ENCODE measurements around the gene VCPKMT. TPM values are rescaled to one million over a fixed set of nuclear protein-coding genes. Genes with fewer than 3 reads are reported as not detected.

VCPKMT gene
- polyA plus RNA-seq, 1 donor from 2014 or later: 36.4 TPM

DNA sequence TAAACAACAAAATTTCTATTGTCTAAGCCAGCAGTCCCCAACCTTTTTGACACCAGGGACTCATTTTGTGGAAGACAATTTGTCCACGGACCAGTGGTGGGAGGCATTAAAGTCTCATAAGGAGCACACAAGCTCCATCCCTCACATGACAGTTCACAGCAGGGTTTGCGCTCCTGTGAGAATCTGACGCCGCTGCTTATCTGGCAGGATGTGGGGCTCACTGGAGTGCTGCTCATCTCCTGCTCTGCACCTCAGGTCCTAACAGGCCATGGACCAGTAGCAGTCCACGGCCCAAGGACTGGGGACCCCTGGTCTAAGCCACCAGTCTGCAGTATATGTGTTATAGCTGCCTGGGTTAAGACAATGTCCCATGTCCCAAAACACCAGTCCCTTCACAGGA is 27.2 kb downstream of the VCPKMT start:
- H3K9me3 ChIP-seq (ENCODE audit: low read length): no peaks in the 10 kb centered on the region
- H3K27me3 ChIP-seq (ENCODE audit: insufficient read depth, low read depth, low read length): no peaks in the 10 kb centered on the region
- H3K9ac ChIP-seq (ENCODE audit: low read length): no peak overlapping the region
- no peak overlapping the region for H3K27ac ChIP-seq (ENCODE audit: low read length)
- H3K9me2 ChIP-seq (ENCODE audit: insufficient read depth, low read length): no peaks in the 10 kb centered on the region
- no peak overlapping the region for H3K4me3 ChIP-seq (ENCODE audit: low read length)
- no peaks in the 10 kb centered on the region for H3F3A ChIP-seq (ENCODE audit: insufficient read depth, low read length, poor library complexity, severe bottlenecking)
- H3K79me2 ChIP-seq (replicated peaks; ENCODE audit: insufficient read depth, low read length): no peaks in the 10 kb centered on the region
- H4K20me1 ChIP-seq (ENCODE audit: insufficient read depth): no peaks in the 10 kb centered on the region
- H3K4me2 ChIP-seq (ENCODE audit: low read length): no peak overlapping the region
- no peak for TF ChIP-seq POLR2AphosphoS5 (IDR thresholded peaks at IDR 0.05)
- TF ChIP-seq REST (IDR thresholded peaks at IDR 0.05; ENCODE audit: borderline replicate concordance): no peak
- TF ChIP-seq TAF1 (IDR thresholded peaks at IDR 0.05; ENCODE audit: low read depth): no peak
- no peak for TF ChIP-seq MXI1 (conservative IDR thresholded peaks at IDR 0.05; ENCODE audit: poor library complexity, severe bottlenecking)
- no peak for TF ChIP-seq EZH2 (IDR thresholded peaks at IDR 0.05; ENCODE audit: borderline replicate concordance, insufficient read depth, low read length, poor library complexity, severe bottlenecking)
- TF ChIP-seq SMC3 (conservative IDR thresholded peaks at IDR 0.05; ENCODE audit: poor library complexity): no peak
- TF ChIP-seq CTCF (IDR thresholded peaks at IDR 0.05; ENCODE audit: poor library complexity, severe bottlenecking): no peak
- no peak for TF ChIP-seq EP300 (conservative IDR thresholded peaks at IDR 0.05; ENCODE audit: poor library complexity, severe bottlenecking)
- TF ChIP-seq RAD21 (conservative IDR thresholded peaks at IDR 0.05): no peak
- no peaks in the 10 kb centered on the region for H3K36me3 ChIP-seq (ENCODE audit: insufficient read depth, low read length)
- H2AFZ ChIP-seq (ENCODE audit: low read depth, low read length): no peak overlapping the region

DNA sequence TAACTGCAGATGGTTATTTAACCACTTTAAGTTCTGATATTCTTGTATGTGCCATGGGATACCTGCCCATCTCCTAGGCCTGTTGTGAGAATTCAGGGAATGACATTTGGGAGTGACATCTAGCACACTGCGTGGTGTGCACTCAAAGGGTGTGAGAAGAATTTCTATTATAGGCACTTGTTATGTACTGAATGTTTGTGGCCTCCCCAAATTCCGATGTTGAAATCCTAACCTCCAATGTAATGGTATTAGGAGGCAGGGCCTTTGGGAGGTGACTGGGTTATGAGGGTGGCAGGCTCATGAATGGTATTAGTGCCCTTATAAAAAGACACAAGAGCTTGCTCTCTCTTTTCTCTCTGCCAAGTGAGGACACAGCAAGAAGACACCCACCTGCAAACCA is 27.6 kb downstream of the VCPKMT start:
- Histone ChIP-seq H3K4me3 (ENCODE audit: low read length) (no peak overlapping the region), H3K9me2 (ENCODE audit: insufficient read depth, low read length) (no peaks in the 10 kb centered on the region), H4K20me1 (ENCODE audit: insufficient read depth) (no peaks in the 10 kb centered on the region), H3K27me3 (ENCODE audit: insufficient read depth, low read depth, low read length) (no peaks in the 10 kb centered on the region), H3K9ac (ENCODE audit: low read length) (no peak overlapping the region), H3F3A (ENCODE audit: insufficient read depth, low read length, poor library complexity, severe bottlenecking) (no peaks in the 10 kb centered on the region), H3K27ac (ENCODE audit: low read length) (no peak overlapping the region), H3K79me2 (replicated peaks; ENCODE audit: insufficient read depth, low read length) (no peaks in the 10 kb centered on the region), H3K36me3 (ENCODE audit: insufficient read depth, low read length) (no peaks in the 10 kb centered on the region), H3K9me3 (ENCODE audit: low read length) (no peaks in the 10 kb centered on the region), H2AFZ (ENCODE audit: low read depth, low read length) (no peak overlapping the region), H3K4me2 (ENCODE audit: low read length) (no peak overlapping the region)
- no peak for TF ChIP-seq CTCF (IDR thresholded peaks at IDR 0.05; ENCODE audit: poor library complexity, severe bottlenecking)
- no peak for TF ChIP-seq POLR2AphosphoS5 (IDR thresholded peaks at IDR 0.05)
- TF ChIP-seq MXI1 (conservative IDR thresholded peaks at IDR 0.05; ENCODE audit: poor library complexity, severe bottlenecking): no peak
- TF ChIP-seq EP300 (conservative IDR thresholded peaks at IDR 0.05; ENCODE audit: poor library complexity, severe bottlenecking): no peak
- TF ChIP-seq TAF1 (IDR thresholded peaks at IDR 0.05; ENCODE audit: low read depth): no peak
- TF ChIP-seq SMC3 (conservative IDR thresholded peaks at IDR 0.05; ENCODE audit: poor library complexity): no peak
- no peak for TF ChIP-seq EZH2 (IDR thresholded peaks at IDR 0.05; ENCODE audit: borderline replicate concordance, insufficient read depth, low read length, poor library complexity, severe bottlenecking)
- TF ChIP-seq RAD21 (conservative IDR thresholded peaks at IDR 0.05): no peak
- no peak for TF ChIP-seq REST (IDR thresholded peaks at IDR 0.05; ENCODE audit: borderline replicate concordance)
